K562 (cell line): ENCODE results near the gene EGFR. TPM values are rescaled to one million over a fixed set of nuclear protein-coding genes. Genes with fewer than 3 reads are reported as not detected.

Experiments used
- ATAC-seq: fragments of 200-7000 bp; cut with Tn5 transposase; 3 replicates; pipeline ENCODE4 v1.9.1; 2020; ENCODE audit warnings: moderate library complexity
- BruUV-seq: library from RNA; stranded (reverse); fragments of 400-500 nt; replicated peaks from 2 replicates; lab custom pipeline; 2021; lab: Mats Ljungman, UMichigan
- CTCF ChIA-PET: fragments of 300-600 bp; formaldehyde crosslinking; extraction: SDS; loops from one replicate; lab custom pipeline; 2021; ENCODE audit warnings: low intra/inter-chr PET ratio; lab: Yijun Ruan, JAX
- POLR2A ChIA-PET: fragments of 300-600, 350-650 bp; sonication (Branson Sonifier 250); formaldehyde crosslinking; extraction: SDS; loops from one replicate; lab custom pipeline; 2021; ENCODE audit warnings: antibody characterized with exemption, inconsistent platforms; lab: Yijun Ruan, JAX
- DNase-seq, 4 experiments: peaks; one replicate each; pipeline versions ENCODE4 v3.0.0 to v3.0.0-alpha.2; 2011 to 2018; ENCODE audit warnings: low spot score in 3 of 4, mixed read lengths in 3 of 4; ENCODE audit errors: extremely low read depth in 1 of 4
- FAIRE-seq: peaks from 2 replicates; lab custom pipeline; 2011; peaks lifted over from hg19 to GRCh38; lab: Jason Lieb, UNC
- H2AFZ ChIP-seq: 2 replicates; pipeline ENCODE4 v1.6.0; 2011; ENCODE audit warnings: low read depth, low read length, control low read depth, inconsistent platforms
- H3K27ac ChIP-seq: fragments of 200-600 bp; 3 replicates; pipeline ENCODE4 v1.8.0; 2011; ENCODE audit warnings: low read depth, mild to moderate bottlenecking, control low read depth, inconsistent platforms, low read length, moderate library complexity, mixed read lengths; ENCODE audit errors: extremely low read depth
- H3K27me3 ChIP-seq, 2 experiments: fragments of 300-600 bp in 1 of 2; 2 replicates in 1 of 2; 3 replicates in 1 of 2; pipeline versions ENCODE4 v1.6.0 to v1.8.0; 2011; ENCODE audit warnings: inconsistent platforms in 2 of 2, low read length in 2 of 2, mild to moderate bottlenecking in 1 of 2, mixed read lengths in 1 of 2, moderate library complexity in 1 of 2; ENCODE audit not compliant: control insufficient read depth in 2 of 2, insufficient read depth in 2 of 2
- H3K36me3 ChIP-seq: fragments of 300-600 bp; 3 replicates; pipeline ENCODE4 v1.8.0; 2011; ENCODE audit warnings: mild to moderate bottlenecking, low read length, inconsistent platforms; ENCODE audit not compliant: control insufficient read depth, insufficient read depth
- H3K4me1 ChIP-seq, 2 experiments: fragments of 200-600 bp in 1 of 2; replicated peaks in 1 of 2; 2 replicates in 1 of 2; 3 replicates in 1 of 2; pipeline versions ENCODE4 v1.5.1 to v1.8.0; 2011; ENCODE audit warnings: inconsistent platforms in 2 of 2, low read length in 2 of 2, mild to moderate bottlenecking in 1 of 2, mixed read lengths in 1 of 2, moderate library complexity in 1 of 2; ENCODE audit not compliant: control insufficient read depth in 2 of 2, insufficient read depth in 2 of 2
- H3K4me2 ChIP-seq: 2 replicates; pipeline ENCODE4 v1.6.1; 2011; ENCODE audit warnings: low read length, control low read depth, inconsistent platforms, mixed read lengths; ENCODE audit not compliant: insufficient read depth
- H3K4me3 ChIP-seq: fragments of 200-600 bp; sonication (generic), shearing (Covaris generic); 2 replicates; pipeline ENCODE4 v1.5.1; 2016; ENCODE audit warnings: control low read depth, inconsistent platforms
- H3K79me2 ChIP-seq: fragments of 200-600 bp; 3 replicates; pipeline ENCODE4 v1.8.0; 2011; ENCODE audit warnings: low read length, inconsistent platforms; ENCODE audit not compliant: control insufficient read depth, insufficient read depth
- H3K9ac ChIP-seq, 2 experiments: 2 replicates each; pipeline versions ENCODE4 v1.6.0 to v1.6.1; 2011; ENCODE audit warnings: low read depth in 2 of 2, low read length in 2 of 2, control low read depth in 1 of 2, inconsistent platforms in 1 of 2, mild to moderate bottlenecking in 1 of 2, mixed read lengths in 1 of 2; ENCODE audit not compliant: insufficient read depth in 1 of 2
- H3K9me1 ChIP-seq: one replicate; pipeline ENCODE4 v1.6.0; 2011; ENCODE audit warnings: inconsistent platforms, mild to moderate bottlenecking, low read length, moderate library complexity; ENCODE audit not compliant: control insufficient read depth, insufficient read depth
- H3K9me3 ChIP-seq: replicated peaks from 2 replicates; pipeline ENCODE4 v1.5.1; 2011; ENCODE audit warnings: low read depth, low read length, inconsistent platforms; ENCODE audit not compliant: control insufficient read depth, insufficient read depth
- H4K20me1 ChIP-seq: replicated peaks from 2 replicates; pipeline ENCODE4 v1.6.1; 2011; ENCODE audit warnings: low read length, inconsistent platforms, mixed read lengths; ENCODE audit not compliant: control insufficient read depth, insufficient read depth
- ELF1 ChIP-seq: fragments of 200-800 bp; sonication (Bioruptor generic); IDR thresholded peaks from 2 replicates; pipeline ENCODE4 v1.6.1; 2016; ENCODE audit warnings: missing genetic modification characterization, missing compliant biosample characterization
- ETV1 ChIP-seq: fragments of 450-650 bp; conservative IDR thresholded peaks from 2 replicates; pipeline ENCODE4 v1.6.1; 2016; ENCODE audit warnings: missing genetic modification characterization, control low read depth, low read depth, missing compliant biosample characterization
- KLF1 ChIP-seq: fragments of 450-650 bp; IDR thresholded peaks from 2 replicates; pipeline ENCODE4 v1.6.1; 2016; ENCODE audit warnings: missing genetic modification characterization, missing compliant biosample characterization
- RBM25 ChIP-seq: fragments of 200-400 bp; formaldehyde crosslinking; IDR thresholded peaks from 2 replicates; pipeline ENCODE4 v1.6.1; 2018; ENCODE audit warnings: low read length, low read depth, moderate library complexity; ENCODE audit not compliant: severe bottlenecking
- ZNF175 ChIP-seq: fragments of 200-800 bp; sonication (Bioruptor generic); IDR thresholded peaks from 2 replicates; pipeline ENCODE4 v1.6.1; 2016; ENCODE audit warnings: low read depth, mild to moderate bottlenecking, missing genetic modification characterization, missing compliant biosample characterization
- ZNF507 ChIP-seq: conservative IDR thresholded peaks from 2 replicates; pipeline ENCODE4 v1.6.1; 2017; ENCODE audit warnings: missing genetic modification characterization, missing compliant biosample characterization
- WGBS: fragments of 100-300 bp; shearing (Covaris generic); methylation state at CpG from one replicate; pipeline ENCODE4 v1.1.6; 2016; ENCODE audit warnings: low coverage, mixed read lengths; ENCODE audit not compliant: insufficient coverage; ENCODE audit errors: missing lambda C conversion rate; 5-methylcytosine and 5-hydroxymethylcytosine counted together
- in situ Hi-C: fragments of 300-500 bp; cut with MboI; formaldehyde crosslinking; loops from 4 replicates; pipeline ENCODE4 v1.15.0; 2018; ENCODE audit warnings: inconsistent platforms, mixed read lengths
- intact Hi-C: fragments of 100-400 bp; cut with micrococcal nuclease; formaldehyde crosslinking; loops from 2 replicates; pipeline ENCODE4 v1.14.2; 2022
- polyA plus RNA-seq, 8 experiments: library from polyadenylated mRNA; depleted of rRNA in 4 of 8; stranded (reverse) in 5 of 8; unstranded in 3 of 8; fragments of >200 nt; fragmentation: Nextera tagmentation in 2 of 8; fragmentation: Illumina TruSeq in 1 of 8; extraction: Ambion mirVana in 2 of 8; extraction: Trizol in 1 of 8; gene quantifications; 2 replicates each; pipeline versions ENCODE4 v1.2.1 to v1.2.3, GENCODE V29; 2011 to 2014; ENCODE audit warnings: inconsistent platforms in 1 of 8, missing spikeins in 1 of 8
- total RNA-seq, 7 experiments: library from RNA; depleted of rRNA in 6 of 7; stranded (reverse); fragments of >200 nt in 6 of 7; fragmentation: Illumina TruSeq in 2 of 7; extraction: Trizol in 2 of 7; gene quantifications; 2 replicates each; pipeline versions ENCODE4 v1.2.1 to v1.2.3, GENCODE V29; 2011 to 2021; ENCODE audit warnings: low replicate concordance in 1 of 7
- TF ChIP-seq, protein P1 (sequence below): sonication (generic); formaldehyde crosslinking; IDR thresholded peaks from 2 replicates; pipeline ENCODE4 v1.5.0; 2020; ENCODE audit warnings: missing genetic modification reagents
- TF ChIP-seq, protein P2 (sequence below): sonication (generic); formaldehyde crosslinking; IDR thresholded peaks from 2 replicates; pipeline ENCODE4 v1.8.0; 2022; ENCODE audit warnings: mild to moderate bottlenecking, missing genetic modification reagents

EGFR gene
- total and polyA plus RNA-seq, 9 of the 15 experiments (the other 6 are each of a cell fraction or from before 2014, with no cell fraction given), result 0.13 TPM; not detected in 8

DNA sequence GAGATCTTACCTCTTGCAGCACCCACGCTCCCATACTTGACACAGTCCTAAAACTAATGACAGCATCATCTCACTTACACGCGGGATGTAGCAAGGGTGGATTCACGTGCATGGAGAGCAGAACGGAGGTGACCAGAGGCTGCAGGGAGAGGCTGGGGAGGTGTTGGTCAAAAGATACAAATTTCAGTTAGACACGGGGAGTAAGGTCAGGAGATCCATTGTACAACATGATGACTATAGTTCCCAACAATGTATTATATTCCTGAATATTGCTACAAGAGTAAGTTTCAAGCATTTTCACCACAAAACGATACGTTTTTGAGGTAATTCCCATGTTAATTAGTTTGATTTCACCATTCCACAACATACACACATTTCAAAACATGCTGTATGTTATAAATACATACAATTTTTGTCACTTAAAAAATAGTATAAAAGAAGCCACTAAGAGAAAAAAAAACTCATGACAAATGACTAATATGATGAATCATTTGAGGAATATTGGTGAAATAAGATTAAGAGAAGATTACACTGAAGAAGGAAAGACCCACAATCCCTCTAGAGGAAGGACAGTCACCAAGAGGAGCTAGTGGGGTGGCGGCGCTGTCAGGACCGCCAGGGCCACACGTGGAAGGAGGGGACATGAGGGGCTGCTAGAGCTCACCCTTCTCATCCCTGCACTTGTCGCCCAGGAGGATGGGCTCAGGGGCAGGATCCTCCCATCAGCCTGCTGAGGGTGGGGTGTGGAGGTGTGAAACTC, 49.4 kb upstream of the EGFR start:
- WGBS, result 0% methylated on average over 13 of the region's 13 CpGs
- H3K9ac ChIP-seq, result no peak overlapping the region
- CTCF ChIA-PET, result no interaction called here

GRCh38 chr7:54972733-54973294, 46.0 kb upstream of the EGFR start:
- Histone ChIP-seq H3K4me2 (no peak overlapping the region), H3K27ac (no peak overlapping the region), H3K36me3 (no peaks in the 10 kb centered on the region), H4K20me1 (no peaks in the 10 kb centered on the region), H3K79me2 (no peaks in the 10 kb centered on the region), H2AFZ (no peak overlapping the region), H3K4me3 (no peak overlapping the region), H3K9ac (no peak overlapping the region), H3K27me3 (no peaks in the 10 kb centered on the region), H3K9me1 (no peaks in the 10 kb centered on the region), H3K9me3 (no peaks in the 10 kb centered on the region), H3K4me1 (no peaks in the 10 kb centered on the region)
- in situ Hi-C loops, result no loop called here
- no peak for FAIRE-seq
- intact Hi-C loops, result no loop called here
- TF ChIP-seq ELF1 (tag), result no peak
- TF ChIP-seq, protein P1, sequence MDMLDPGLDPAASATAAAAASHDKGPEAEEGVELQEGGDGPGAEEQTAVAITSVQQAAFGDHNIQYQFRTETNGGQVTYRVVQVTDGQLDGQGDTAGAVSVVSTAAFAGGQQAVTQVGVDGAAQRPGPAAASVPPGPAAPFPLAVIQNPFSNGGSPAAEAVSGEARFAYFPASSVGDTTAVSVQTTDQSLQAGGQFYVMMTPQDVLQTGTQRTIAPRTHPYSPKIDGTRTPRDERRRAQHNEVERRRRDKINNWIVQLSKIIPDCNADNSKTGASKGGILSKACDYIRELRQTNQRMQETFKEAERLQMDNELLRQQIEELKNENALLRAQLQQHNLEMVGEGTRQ, result no peak
- peak; percentile 94 for TF ChIP-seq ZNF507 (tag)
- peak; percentile 4 for TF ChIP-seq RBM25
- CTCF ChIA-PET, result no interaction called here
- POLR2A ChIA-PET, result no interaction called here
- DNase-seq, result no peak
- no peak for ATAC-seq
- BruUV-seq, result no TSS peak
- 0% methylated on average over 2 of the region's 2 CpGs for WGBS

More for the DNA sequence above, 49.4 kb upstream of the EGFR start:
- H3K79me2 ChIP-seq, result no peaks in the 10 kb centered on the region
- H3K36me3 ChIP-seq, result no peaks in the 10 kb centered on the region
- no peak overlapping the region for H3K27ac ChIP-seq
- no peaks in the 10 kb centered on the region for H3K27me3 ChIP-seq
- H3K4me3 ChIP-seq, result no peak overlapping the region
- intact Hi-C loops, result no loop called here
- no peak overlapping the region for H3K4me2 ChIP-seq
- H4K20me1 ChIP-seq, result no peaks in the 10 kb centered on the region
- no peaks in the 10 kb centered on the region for H3K9me3 ChIP-seq
- TF ChIP-seq KLF1 (tag), result no peak
- TF ChIP-seq ZNF175 (CRISPR knock-in tag), result no peak
- TF ChIP-seq ETV1 (tag), result no peak
- TF ChIP-seq, protein P2, sequence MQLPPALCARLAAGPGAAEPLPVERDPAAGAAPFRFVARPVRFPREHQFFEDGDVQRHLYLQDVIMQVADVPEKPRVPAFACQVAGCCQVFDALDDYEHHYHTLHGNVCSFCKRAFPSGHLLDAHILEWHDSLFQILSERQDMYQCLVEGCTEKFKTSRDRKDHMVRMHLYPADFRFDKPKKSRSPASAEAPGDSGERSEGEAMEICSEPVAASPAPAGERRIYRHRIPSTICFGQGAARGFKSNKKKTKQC (CRISPR knock-in tag), result no peak
- TF ChIP-seq, all 486 proteins: peak for 0
- POLR2A ChIA-PET, result no interaction called here
- H3K9me1 ChIP-seq, result no peaks in the 10 kb centered on the region
- BruUV-seq, result no TSS peak
- no peak overlapping the region for H2AFZ ChIP-seq
- no peaks in the 10 kb centered on the region for H3K4me1 ChIP-seq
- in situ Hi-C loops, result no loop called here
- ATAC-seq (no peak), DNase-seq (no peak), FAIRE-seq (no peak)
